Caco-2 (cell line): Measurements from ENCODE around the gene ZDHHC3. TPM values are rescaled to one million over a fixed set of nuclear protein-coding genes. Genes with fewer than 3 reads are reported as not detected.

ENCODE experiments used
- BruUV-seq: library from RNA; stranded (reverse); fragments of 400-500 nt; replicated peaks from 2 replicates; lab custom pipeline; 2021; lab: Mats Ljungman, UMichigan
- CTCF ChIA-PET: fragments of 300-600 bp; sonication (Branson Sonifier 250); formaldehyde crosslinking; loops from one replicate; lab custom pipeline; 2022; ENCODE audit warnings: antibody characterized with exemption; lab: Charles Lee
- POLR2A ChIA-PET: fragments of 300-600 bp; sonication (Branson Sonifier 250); formaldehyde crosslinking; loops from one replicate; lab custom pipeline; 2022; ENCODE audit warnings: antibody characterized with exemption; lab: Charles Lee
- DNase-seq, 2 experiments: peaks; one replicate each; pipeline versions ENCODE4 v3.0.0 to v3.0.0-alpha.2; 2020 to 2022
- H3K27me3 ChIP-seq: replicated peaks from 2 replicates; pipeline ENCODE4 v1.6.0; 2011; ENCODE audit warnings: low read length; ENCODE audit not compliant: control insufficient read depth, insufficient read depth
- H3K36me3 ChIP-seq: 2 replicates; pipeline ENCODE4 v1.5.1; 2011; ENCODE audit warnings: low read length; ENCODE audit not compliant: control insufficient read depth, insufficient read depth
- H3K4me1 ChIP-seq: fragments of 250-450 bp; sonication (Bioruptor Pico); 2 replicates; pipeline ENCODE4 v1.5.1; 2020; ENCODE audit warnings: mild to moderate bottlenecking
- H3K4me3 ChIP-seq: 2 replicates; pipeline ENCODE4 v1.5.1; 2011; ENCODE audit warnings: low read depth, mild to moderate bottlenecking, control low read depth, low read length
- H3K9me3 ChIP-seq: fragments of 250-450 bp; sonication (Bioruptor Pico); 2 replicates; pipeline ENCODE4 v1.5.1; 2020; ENCODE audit warnings: mild to moderate bottlenecking, moderate library complexity
- H3K27ac Mint-ChIP-seq: one replicate; pipeline ENCODE4 v1.8.0; 2022; ENCODE audit warnings: mixed read lengths; ENCODE audit not compliant: unreplicated experiment
- H3K27me3 Mint-ChIP-seq: one replicate; pipeline ENCODE4 v1.8.0; 2022; ENCODE audit warnings: mixed read lengths; ENCODE audit not compliant: insufficient read depth, unreplicated experiment
- H3K36me3 Mint-ChIP-seq: one replicate; pipeline ENCODE4 v1.8.0; 2022; ENCODE audit warnings: mild to moderate bottlenecking, mixed read lengths; ENCODE audit not compliant: insufficient read depth, unreplicated experiment
- H3K4me1 Mint-ChIP-seq: one replicate; pipeline ENCODE4 v1.8.0; 2022; ENCODE audit warnings: low read depth, mixed read lengths; ENCODE audit not compliant: unreplicated experiment
- H3K4me3 Mint-ChIP-seq: one replicate; pipeline ENCODE4 v1.8.0; 2022; ENCODE audit warnings: mild to moderate bottlenecking, moderate library complexity, mixed read lengths; ENCODE audit not compliant: unreplicated experiment
- H3K9me3 Mint-ChIP-seq: one replicate; pipeline ENCODE4 v1.8.0; 2022; ENCODE audit warnings: mixed read lengths; ENCODE audit not compliant: unreplicated experiment
- CTCF ChIP-seq, 2 experiments: fragments of 200-600 bp in 1 of 2; IDR thresholded peaks; 1 replicate in 1 of 2; 2 replicates in 1 of 2; pipeline versions ENCODE4 v1.5.1 to v1.8.0; 2011 to 2022; ENCODE audit warnings: antibody characterized with exemption in 1 of 2, control low read depth in 1 of 2, inconsistent platforms in 1 of 2, low read depth in 1 of 2, low read length in 1 of 2, mild to moderate bottlenecking in 1 of 2, moderate library complexity in 1 of 2; ENCODE audit not compliant: insufficient read depth in 1 of 2, severe bottlenecking in 1 of 2, unreplicated experiment in 1 of 2
- intact Hi-C: fragments of 100-400 bp; cut with micrococcal nuclease; formaldehyde crosslinking; loops from one replicate; pipeline ENCODE4 v1.10.0; 2022; ENCODE audit not compliant: unreplicated experiment
- total RNA-seq: library from RNA; stranded (reverse); gene quantifications from 2 replicates; pipeline ENCODE4 v1.2.3, GENCODE V29; 2022

The ZDHHC3 gene
- total RNA-seq, 1 experiment from 2014 or later: 71.3 TPM

- Histone ChIP-seq H3K36me3 (no peaks in the 10 kb centered on the region), H3K9me3 (no peaks in the 10 kb centered on the region), H3K27me3 (no peaks in the 10 kb centered on the region), H3K4me3 (no peak overlapping the region), H3K4me1 (no peaks in the 10 kb centered on the region)
- Mint-ChIP-seq H3K4me3 (no peak overlapping the region), H3K9me3 (no peaks in the 10 kb centered on the region), H3K4me1 (no peaks in the 10 kb centered on the region), H3K27ac (no peak overlapping the region), H3K27me3 (no peaks in the 10 kb centered on the region), H3K36me3 (no peaks in the 10 kb centered on the region)
- TF ChIP-seq CTCF (IDR thresholded peaks at IDR 0.05; ENCODE audit: insufficient read depth in 1 of 2, low read depth in 1 of 2, low read length in 1 of 2, severe bottlenecking in 1 of 2, unreplicated experiment in 1 of 2): no peak
- intact Hi-C loops: no loop called here
- ChIA-PET POLR2A (no interaction called here), CTCF (interaction anchor here (0.6 kb wide), 1 partner anchor 9 kb away, joined by 4 read pairs; no protein-coding TSS in a partner anchor)
- DNase-seq: no peak
- BruUV-seq: no TSS peak
Measured at GRCh38 chr3:44907612-44908011, 68.4 kb downstream of the ZDHHC3 start.

GRCh38 chr3:44906997-44907396 is 69.0 kb downstream of the ZDHHC3 start:
- TF ChIP-seq CTCF (IDR thresholded peaks at IDR 0.05; ENCODE audit: insufficient read depth in 1 of 2, low read depth in 1 of 2, low read length in 1 of 2, severe bottlenecking in 1 of 2, unreplicated experiment in 1 of 2): no peak
- ChIA-PET CTCF (interaction anchor here (0.6 kb wide), 1 partner anchor 10 kb away, joined by 4 read pairs; no protein-coding TSS in a partner anchor), POLR2A (no interaction called here)
- intact Hi-C loops: no loop called here
- Histone ChIP-seq H3K9me3 (no peaks in the 10 kb centered on the region), H3K4me1 (no peaks in the 10 kb centered on the region), H3K36me3 (no peaks in the 10 kb centered on the region), H3K4me3 (no peak overlapping the region), H3K27me3 (no peaks in the 10 kb centered on the region)
- H3K4me3 Mint-ChIP-seq: no peak overlapping the region
- DNase-seq: no peak
- no peaks in the 10 kb centered on the region for H3K9me3 Mint-ChIP-seq
- H3K27me3 Mint-ChIP-seq: no peaks in the 10 kb centered on the region
- no peaks in the 10 kb centered on the region for H3K36me3 Mint-ChIP-seq
- no peak overlapping the region for H3K27ac Mint-ChIP-seq
- BruUV-seq: no TSS peak
- no peaks in the 10 kb centered on the region for H3K4me1 Mint-ChIP-seq

- Mint-ChIP-seq H3K27ac (no peak overlapping the region), H3K27me3 (no peaks in the 10 kb centered on the region), H3K9me3 (no peaks in the 10 kb centered on the region), H3K36me3 (no peaks in the 10 kb centered on the region), H3K4me1 (no peaks in the 10 kb centered on the region), H3K4me3 (no peak overlapping the region)
- CTCF ChIA-PET: no interaction called here
- Histone ChIP-seq H3K4me1 (no peaks in the 10 kb centered on the region), H3K36me3 (no peaks in the 10 kb centered on the region), H3K27me3 (no peaks in the 10 kb centered on the region), H3K4me3 (no peak overlapping the region), H3K9me3 (no peaks in the 10 kb centered on the region)
- no peak for DNase-seq
- intact Hi-C loops: no loop called here
- no peak for TF ChIP-seq CTCF (IDR thresholded peaks at IDR 0.05; ENCODE audit: insufficient read depth in 1 of 2, low read depth in 1 of 2, low read length in 1 of 2, severe bottlenecking in 1 of 2, unreplicated experiment in 1 of 2)
- BruUV-seq: no TSS peak
- POLR2A ChIA-PET: no interaction called here
Measured at GRCh38 chr3:44905446-44906157, 70.4 kb downstream of the ZDHHC3 start.
